ENCODE data around the gene RNASET2.
"Not testable (repeated sequence)": the region's sequence is repeated elsewhere in the genome, so short reads cannot be mapped to it uniquely, and the experiment has no call there.

The RNASET2 gene

DNA sequence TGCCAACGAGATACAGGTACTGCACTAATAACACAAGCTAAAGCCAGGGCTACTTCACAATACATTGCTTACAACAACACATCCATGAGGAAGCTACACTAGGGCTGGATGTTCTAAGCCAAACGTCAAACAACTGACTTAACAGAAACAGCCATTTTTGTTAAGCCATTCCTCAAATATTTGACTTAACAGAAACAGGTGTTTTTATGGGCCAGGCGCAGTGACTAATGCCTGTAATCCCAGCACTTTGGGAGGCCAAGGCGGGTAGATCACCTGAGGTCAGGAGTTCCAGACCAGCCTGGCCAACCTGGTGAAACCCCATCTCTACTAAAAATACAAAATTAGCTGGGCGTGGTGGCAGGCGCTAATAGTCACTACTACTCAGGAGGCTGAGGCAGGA is 7.6 kb downstream of the RNASET2 start:
- not testable (repeated sequence) for H2AFZ ChIP-seq (ENCODE audit: insufficient read depth, low read length, poor library complexity); H3K36me3 ChIP-seq (ENCODE audit: control insufficient read depth in 1 of 2, insufficient read depth in 2 of 2, low read length in 2 of 2); H2BK5ac ChIP-seq (ENCODE audit: low read depth, low read length, poor library complexity); H3K9me3 ChIP-seq (ENCODE audit: insufficient read depth, low read depth, low read length); H3K27me3 ChIP-seq (ENCODE audit: insufficient read depth, low read length); H3K14ac ChIP-seq (ENCODE audit: low read length); H3K18ac ChIP-seq (ENCODE audit: low read length); H3K4me2 ChIP-seq (ENCODE audit: low read length); H3K4me1 ChIP-seq (ENCODE audit: control insufficient read depth in 1 of 2, insufficient read depth in 2 of 2, low read length in 2 of 2); H3K9ac ChIP-seq (ENCODE audit: low read length); H4K8ac ChIP-seq (ENCODE audit: low read depth, low read length); H3K27ac ChIP-seq (ENCODE audit: low read depth, low read length); H3K79me1 ChIP-seq (ENCODE audit: low read length); H2BK120ac ChIP-seq (ENCODE audit: insufficient read depth, low read length, poor library complexity); H3K23ac ChIP-seq (ENCODE audit: low read length); H4K12ac ChIP-seq (ENCODE audit: low read depth, low read length); H2AK5ac ChIP-seq (ENCODE audit: low read length); H4K91ac ChIP-seq (ENCODE audit: low read depth, low read length); H2BK12ac ChIP-seq (ENCODE audit: low read length); H3K4me3 ChIP-seq (ENCODE audit: low read depth, low read length); H3K4ac ChIP-seq (ENCODE audit: low read depth, low read length); H3K79me2 ChIP-seq (ENCODE audit: control insufficient read depth, insufficient read depth, low read length, poor library complexity)
- no CpG with 5 or more reads among the region's 6 CpGs for WGBS (ENCODE audit: extremely low coverage, insufficient coverage, insufficient read length)
- peak; percentile 83 to 86 for DNase-seq

DNA sequence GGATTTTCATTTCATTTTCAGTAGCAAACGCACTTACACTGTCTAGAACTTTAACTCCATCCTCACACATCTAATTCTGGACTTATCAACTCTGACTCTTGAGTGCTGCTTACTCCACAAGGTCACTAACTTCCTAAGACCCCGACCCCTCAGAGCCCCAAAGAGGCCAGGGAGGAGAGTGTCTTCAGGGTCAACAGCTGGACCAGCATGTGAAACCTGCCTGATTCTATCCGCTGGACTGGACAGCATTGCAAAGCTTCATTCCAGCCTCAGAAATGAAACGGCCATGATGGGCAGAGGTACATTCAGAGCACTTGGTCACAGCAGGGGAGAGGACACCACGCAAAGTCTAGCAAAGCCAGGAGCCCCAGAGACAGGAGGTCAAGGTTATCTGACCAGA is 9.1 kb downstream of the RNASET2 start:
- DNase-seq, result no peak
- Histone ChIP-seq H2BK12ac (ENCODE audit: low read length) (no peak overlapping the region), H4K8ac (ENCODE audit: low read depth, low read length) (no peak overlapping the region), H2AK5ac (ENCODE audit: low read length) (no peak overlapping the region), H3K4me3 (ENCODE audit: low read depth, low read length) (no peak overlapping the region), H2AFZ (ENCODE audit: insufficient read depth, low read length, poor library complexity) (no peak overlapping the region), H3K79me2 (ENCODE audit: control insufficient read depth, insufficient read depth, low read length, poor library complexity) (no peaks in the 10 kb centered on the region), H3K36me3 (ENCODE audit: control insufficient read depth in 1 of 2, insufficient read depth in 2 of 2, low read length in 2 of 2) (peaks cover 2 to 3% of the 10 kb centered on the region in 2 experiments), H4K12ac (ENCODE audit: low read depth, low read length) (no peak overlapping the region), H3K23ac (ENCODE audit: low read length) (no peak overlapping the region), H2BK120ac (ENCODE audit: insufficient read depth, low read length, poor library complexity) (no peak overlapping the region), H3K9ac (ENCODE audit: low read length) (no peak overlapping the region), H2BK5ac (ENCODE audit: low read depth, low read length, poor library complexity) (no peak overlapping the region), H3K14ac (ENCODE audit: low read length) (no peak overlapping the region), H3K9me3 (ENCODE audit: insufficient read depth, low read depth, low read length) (peaks cover 3% of the 10 kb centered on the region), H3K18ac (ENCODE audit: low read length) (no peak overlapping the region), H3K27me3 (ENCODE audit: insufficient read depth, low read length) (no peaks in the 10 kb centered on the region), H3K79me1 (ENCODE audit: low read length) (no peaks in the 10 kb centered on the region), H3K4ac (ENCODE audit: low read depth, low read length) (no peak overlapping the region), H3K27ac (ENCODE audit: low read depth, low read length) (no peak overlapping the region), H3K4me2 (ENCODE audit: low read length) (no peak overlapping the region), H4K91ac (ENCODE audit: low read depth, low read length) (no peak overlapping the region), H3K4me1 (ENCODE audit: control insufficient read depth in 1 of 2, insufficient read depth in 2 of 2, low read length in 2 of 2) (peaks cover 0 to 5% of the 10 kb centered on the region in 2 experiments)
- no CpG with 5 or more reads among the region's 5 CpGs for WGBS (ENCODE audit: extremely low coverage, insufficient coverage, insufficient read length)

DNA sequence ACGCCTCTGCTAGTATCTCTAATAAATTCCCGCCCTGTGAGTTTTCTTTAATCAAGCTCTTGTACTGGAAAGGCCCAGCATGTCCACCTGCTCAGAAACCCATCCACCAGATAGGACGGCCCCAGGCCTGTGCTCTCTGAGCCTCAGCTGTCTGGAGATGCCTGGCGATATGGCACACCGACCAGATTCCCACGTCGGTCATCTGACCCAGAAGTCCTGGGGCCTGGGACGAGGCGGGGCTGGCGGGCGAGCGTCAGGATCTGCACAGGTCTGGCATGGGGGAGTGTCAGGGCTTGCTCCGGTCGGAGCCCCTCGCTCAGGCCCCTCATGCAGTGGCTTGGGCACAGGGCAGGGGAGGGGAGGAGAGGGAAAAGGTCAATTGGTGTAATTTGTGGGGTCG is 10.2 kb downstream of the RNASET2 start:
- no peak for DNase-seq
- Histone ChIP-seq H3K27me3 (ENCODE audit: insufficient read depth, low read length) (no peaks in the 10 kb centered on the region), H2BK5ac (ENCODE audit: low read depth, low read length, poor library complexity) (no peak overlapping the region), H2AFZ (ENCODE audit: insufficient read depth, low read length, poor library complexity) (no peak overlapping the region), H3K79me2 (ENCODE audit: control insufficient read depth, insufficient read depth, low read length, poor library complexity) (no peaks in the 10 kb centered on the region), H2BK120ac (ENCODE audit: insufficient read depth, low read length, poor library complexity) (no peak overlapping the region), H2BK12ac (ENCODE audit: low read length) (no peak overlapping the region), H3K18ac (ENCODE audit: low read length) (no peak overlapping the region), H3K23ac (ENCODE audit: low read length) (no peak overlapping the region), H3K4ac (ENCODE audit: low read depth, low read length) (no peak overlapping the region), H3K4me1 (ENCODE audit: control insufficient read depth in 1 of 2, insufficient read depth in 2 of 2, low read length in 2 of 2) (peaks cover 0 to 5% of the 10 kb centered on the region in 2 experiments), H3K27ac (ENCODE audit: low read depth, low read length) (no peak overlapping the region), H4K12ac (ENCODE audit: low read depth, low read length) (no peak overlapping the region), H3K4me3 (ENCODE audit: low read depth, low read length) (no peak overlapping the region), H2AK5ac (ENCODE audit: low read length) (no peak overlapping the region), H3K79me1 (ENCODE audit: low read length) (no peaks in the 10 kb centered on the region), H3K9ac (ENCODE audit: low read length) (no peak overlapping the region), H3K36me3 (ENCODE audit: control insufficient read depth in 1 of 2, insufficient read depth in 2 of 2, low read length in 2 of 2) (peaks cover under 1 to 3% of the 10 kb centered on the region in 2 experiments), H3K9me3 (ENCODE audit: insufficient read depth, low read depth, low read length) (peaks cover under 1% of the 10 kb centered on the region), H4K91ac (ENCODE audit: low read depth, low read length) (no peak overlapping the region), H3K14ac (ENCODE audit: low read length) (no peak overlapping the region), H3K4me2 (ENCODE audit: low read length) (no peak overlapping the region), H4K8ac (ENCODE audit: low read depth, low read length) (no peak overlapping the region)
- no CpG with 5 or more reads among the region's 16 CpGs for whole genome bisulfite sequencing (ENCODE audit: extremely low coverage, insufficient coverage, insufficient read length)

DNA sequence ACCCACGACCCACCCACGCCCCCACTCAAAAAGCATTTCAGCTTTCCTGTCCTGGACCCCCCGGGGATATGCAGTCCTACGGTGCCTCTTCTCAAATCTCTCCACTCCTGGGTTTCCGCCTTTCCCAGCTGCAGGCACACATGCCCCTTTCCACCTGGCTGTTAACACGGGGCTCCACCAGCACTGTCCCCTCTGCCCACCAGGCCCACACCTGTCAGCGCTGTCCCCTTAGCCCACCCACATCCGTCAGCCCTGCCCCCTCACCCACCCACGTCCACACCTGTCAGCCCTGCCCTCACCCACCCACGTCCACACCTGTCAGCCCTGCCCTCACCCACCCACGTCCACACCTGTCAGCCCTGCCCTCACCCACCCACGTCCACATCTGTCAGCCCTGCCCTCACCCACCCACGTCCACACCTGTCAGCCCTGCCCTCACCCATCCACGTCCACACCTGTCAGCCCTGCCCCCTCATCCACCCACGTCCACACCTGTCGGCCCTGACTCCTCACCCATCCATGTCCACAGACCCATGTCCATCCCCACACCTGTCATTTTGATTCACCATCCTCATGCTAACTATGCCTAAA is 11.6 kb downstream of the RNASET2 start:
- H3K36me3 ChIP-seq (ENCODE audit: control insufficient read depth in 1 of 2, insufficient read depth in 2 of 2, low read length in 2 of 2), result no peaks in the 10 kb centered on the region
- no peak overlapping the region for H3K14ac ChIP-seq (ENCODE audit: low read length)
- H3K79me1 ChIP-seq (ENCODE audit: low read length), result no peaks in the 10 kb centered on the region
- H2AFZ ChIP-seq (ENCODE audit: insufficient read depth, low read length, poor library complexity), result no peak overlapping the region
- no CpG with 5 or more reads among the region's 16 CpGs for WGBS (ENCODE audit: extremely low coverage, insufficient coverage, insufficient read length)
- no peak overlapping the region for H2AK5ac ChIP-seq (ENCODE audit: low read length)
- peaks cover 0 to 2% of the 10 kb centered on the region in 2 experiments for H3K4me1 ChIP-seq (ENCODE audit: control insufficient read depth in 1 of 2, insufficient read depth in 2 of 2, low read length in 2 of 2)
- no peak overlapping the region for H2BK120ac ChIP-seq (ENCODE audit: insufficient read depth, low read length, poor library complexity)
- H3K79me2 ChIP-seq (ENCODE audit: control insufficient read depth, insufficient read depth, low read length, poor library complexity), result no peaks in the 10 kb centered on the region
- H3K4me2 ChIP-seq (ENCODE audit: low read length), result no peak overlapping the region
- no peak overlapping the region for H4K91ac ChIP-seq (ENCODE audit: low read depth, low read length)
- H3K4ac ChIP-seq (ENCODE audit: low read depth, low read length), result no peak overlapping the region
- no peak overlapping the region for H3K9ac ChIP-seq (ENCODE audit: low read length)
- no peak overlapping the region for H3K23ac ChIP-seq (ENCODE audit: low read length)
- no peak overlapping the region for H2BK12ac ChIP-seq (ENCODE audit: low read length)
- H4K8ac ChIP-seq (ENCODE audit: low read depth, low read length), result no peak overlapping the region
- no peak overlapping the region for H4K12ac ChIP-seq (ENCODE audit: low read depth, low read length)
- H3K4me3 ChIP-seq (ENCODE audit: low read depth, low read length), result no peak overlapping the region
- H3K18ac ChIP-seq (ENCODE audit: low read length), result no peak overlapping the region
- no peaks in the 10 kb centered on the region for H3K9me3 ChIP-seq (ENCODE audit: insufficient read depth, low read depth, low read length)
- no peak overlapping the region for H3K27ac ChIP-seq (ENCODE audit: low read depth, low read length)
- DNase-seq, result no peak
- H2BK5ac ChIP-seq (ENCODE audit: low read depth, low read length, poor library complexity), result no peak overlapping the region
- no peaks in the 10 kb centered on the region for H3K27me3 ChIP-seq (ENCODE audit: insufficient read depth, low read length)

All from trophoblast cell (in vitro differentiated cells and primary cell).